Stimulated activated CD8-positive, alpha-beta memory T cell treated with anti-CD3 and anti-CD28 coated beads, Interleukin-15, amount 100 ng/mL, for 1 hour (primary cell): ENCODE results near the gene ANTXRL.
"Not testable (repeated sequence)": the region's sequence is repeated elsewhere in the genome, so short reads cannot be mapped to it uniquely, and the experiment has no call there.

ENCODE experiments used
- DNase-seq: peaks from one replicate; pipeline ENCODE4 v3.0.0-alpha.2; 2020; ENCODE audit warnings: low read depth

Gene ANTXRL

GRCh38 chr10:46286991-46287693 is at the start of gene ANTXRL:
ANTXRL (plus strand) TSS chr10:46286997; CDS start chr10:46287263, 266 bp downstream.
- no peak for DNase-seq

- no peak for DNase-seq
These were observed 48.8 kb upstream of the ANTXRL start for GRCh38 chr10:46237815-46238510.

- DNase-seq = no peak
These were observed 47.5 kb upstream of the ANTXRL start for GRCh38 chr10:46239247-46239646.

GRCh38 chr10:46239993-46240683 is 46.7 kb upstream of the ANTXRL start:
- no peak for DNase-seq

GRCh38 chr10:46240684-46241565 is 45.9 kb upstream of the ANTXRL start:
- no peak for DNase-seq

- DNase-seq = no peak
These were observed 41.4 kb upstream of the ANTXRL start for GRCh38 chr10:46245381-46245900.

GRCh38 chr10:46246400-46247180 is 40.2 kb upstream of the ANTXRL start:
- DNase-seq = not testable (repeated sequence)

- no peak for DNase-seq
These were observed 39.7 kb upstream of the ANTXRL start for GRCh38 chr10:46247181-46247475.

- no peak for DNase-seq
These were observed 38.8 kb upstream of the ANTXRL start for GRCh38 chr10:46247808-46248569.

GRCh38 chr10:46248651-46249146 is 38.1 kb upstream of the ANTXRL start:
- no peak for DNase-seq

- not testable (repeated sequence) for DNase-seq
These were observed 37.0 kb upstream of the ANTXRL start for GRCh38 chr10:46249617-46250344.

- no peak for DNase-seq
These were observed 36.3 kb upstream of the ANTXRL start for GRCh38 chr10:46250481-46250880.

GRCh38 chr10:46250898-46251856 is 35.6 kb upstream of the ANTXRL start:
- no peak for DNase-seq

GRCh38 chr10:46251857-46252847 is 34.6 kb upstream of the ANTXRL start:
- DNase-seq = no peak

- no peak for DNase-seq
These were observed 33.5 kb upstream of the ANTXRL start for GRCh38 chr10:46253076-46254006.

GRCh38 chr10:46254007-46254383 is 32.8 kb upstream of the ANTXRL start:
- no peak for DNase-seq
